DMS 273 (cell line): ENCODE measurements around the gene CLCN3.
"Not testable (repeated sequence)": the region's sequence is repeated elsewhere in the genome, so short reads cannot be mapped to it uniquely, and the experiment has no call there.

Experiments used
- DNase-seq: peaks from one replicate; lab custom pipeline; 2025; ENCODE audit not compliant: unreplicated experiment; lab: John Stamatoyannopoulos, UW

Gene CLCN3

GRCh38 chr4:169619958-169620879 is at the start of gene CLCN3:
Gene CLCN3, plus strand, starts transcription at chr4:169620578. Its CDS starts 15,351 bp downstream, at chr4:169635929.
- DNase-seq: peak; percentile 99

DNA sequence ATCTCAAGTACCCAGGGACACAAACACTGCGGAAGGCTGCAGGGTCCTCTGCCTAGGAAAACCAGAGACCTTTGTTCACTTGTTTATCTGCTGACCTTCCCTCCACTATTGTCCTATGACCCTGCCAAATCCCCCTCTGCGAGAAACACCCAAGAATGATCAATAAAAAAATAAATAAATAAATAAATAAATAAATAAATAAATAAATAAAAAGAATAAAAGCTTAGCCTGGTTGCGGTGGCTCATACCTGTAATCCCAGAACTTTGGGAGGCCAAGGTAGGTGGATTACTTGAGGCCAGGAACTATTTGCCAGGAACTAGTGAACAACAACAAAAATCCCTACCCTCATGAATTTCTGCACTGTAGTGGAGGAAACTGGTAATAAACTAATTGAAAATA is 49.4 kb upstream of the CLCN3 start:
- not testable (repeated sequence) for DNase-seq

- DNase-seq: no peak
Observed at GRCh38 chr4:169571435-169571834, 48.9 kb upstream of the CLCN3 start.

- no peak for DNase-seq
Observed at GRCh38 chr4:169573889-169574288, 46.5 kb upstream of the CLCN3 start.

- no peak for DNase-seq
Observed at GRCh38 chr4:169582203-169582602, 38.2 kb upstream of the CLCN3 start.

- no peak for DNase-seq
Observed at GRCh38 chr4:169582706-169583105, 37.7 kb upstream of the CLCN3 start.

GRCh38 chr4:169583563-169583962 is 36.8 kb upstream of the CLCN3 start:
- no peak for DNase-seq

GRCh38 chr4:169593050-169593560 is 27.3 kb upstream of the CLCN3 start:
- DNase-seq: no peak

GRCh38 chr4:169594560-169595195 is 25.7 kb upstream of the CLCN3 start:
- no peak for DNase-seq

- DNase-seq: no peak
Observed at GRCh38 chr4:169601016-169601771, 19.2 kb upstream of the CLCN3 start.

DNA sequence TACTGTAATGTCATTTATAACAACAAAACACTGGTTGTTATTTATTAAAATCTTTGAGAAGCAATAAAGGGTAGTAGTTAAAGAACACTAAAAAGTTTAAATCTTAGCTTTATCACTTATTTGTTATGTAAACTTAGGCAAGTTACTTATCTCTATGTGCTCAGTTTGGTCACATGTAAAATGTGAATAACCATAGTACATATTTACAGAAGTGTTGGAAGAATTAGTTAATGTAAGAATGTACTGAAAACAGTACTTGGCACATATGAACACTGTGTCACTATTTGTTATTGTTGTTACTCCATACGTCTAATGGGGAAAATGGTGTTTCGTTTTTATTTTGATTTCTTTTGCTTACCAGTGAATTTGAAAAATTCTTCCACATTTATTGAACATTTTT is 17.1 kb upstream of the CLCN3 start:
- no peak for DNase-seq

DNA sequence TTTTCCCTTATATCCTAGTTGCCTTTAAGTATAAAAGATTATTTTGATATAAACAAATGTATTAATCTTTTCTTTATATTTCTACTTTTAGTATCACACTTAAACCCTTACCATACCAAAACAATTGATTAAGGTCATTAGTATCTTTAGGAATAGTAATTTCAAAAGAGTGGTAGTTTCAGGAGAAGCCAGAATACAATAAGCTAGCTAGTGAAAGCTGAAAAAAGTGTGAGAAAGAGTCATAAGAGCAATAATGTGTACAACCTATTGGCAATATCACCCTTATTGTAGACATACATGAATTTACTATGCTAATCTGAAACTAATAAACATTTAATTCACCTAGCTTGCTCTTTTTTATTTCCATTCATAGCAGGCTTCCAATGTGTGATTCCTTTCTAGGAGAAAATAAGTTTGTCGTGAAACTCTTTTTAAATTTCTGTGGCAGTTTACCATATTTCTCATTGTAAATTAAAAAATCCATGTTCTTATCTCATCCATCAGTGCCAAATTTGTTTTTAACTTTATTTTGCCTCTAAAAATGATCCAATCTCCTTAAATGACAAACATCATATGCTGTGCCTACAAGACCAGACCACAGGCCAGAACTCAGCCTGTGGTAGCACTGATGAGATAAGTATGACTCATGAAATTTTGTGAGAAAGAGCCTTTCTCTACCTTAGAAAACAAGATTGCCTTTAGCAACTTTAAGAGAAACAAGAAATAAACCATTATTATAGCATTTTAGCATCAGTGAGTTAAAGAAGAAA is 16.1 kb upstream of the CLCN3 start:
- peak; percentile 1 for DNase-seq

- DNase-seq: no peak
Observed at GRCh38 chr4:169604903-169605331, 15.5 kb upstream of the CLCN3 start.

DNA sequence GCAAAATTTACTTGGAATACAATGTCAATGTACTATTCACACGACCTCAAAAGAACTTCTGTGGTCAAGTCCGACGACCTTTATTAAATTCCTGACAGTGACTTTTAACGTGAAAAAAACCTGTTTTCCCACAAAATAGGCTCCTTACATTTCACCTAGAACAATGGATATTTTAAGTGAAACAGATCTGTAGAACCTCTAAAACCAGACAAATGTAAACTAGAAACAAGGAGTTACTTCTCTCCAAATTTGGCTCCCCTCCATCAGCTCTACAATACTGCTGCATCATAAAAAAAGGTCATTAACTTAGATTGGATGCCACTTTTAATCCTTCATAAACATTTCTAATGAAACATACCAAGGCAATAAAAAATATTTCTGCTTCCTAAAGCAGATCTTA is 9.2 kb upstream of the CLCN3 start:
- DNase-seq: peak; percentile 4

DNA sequence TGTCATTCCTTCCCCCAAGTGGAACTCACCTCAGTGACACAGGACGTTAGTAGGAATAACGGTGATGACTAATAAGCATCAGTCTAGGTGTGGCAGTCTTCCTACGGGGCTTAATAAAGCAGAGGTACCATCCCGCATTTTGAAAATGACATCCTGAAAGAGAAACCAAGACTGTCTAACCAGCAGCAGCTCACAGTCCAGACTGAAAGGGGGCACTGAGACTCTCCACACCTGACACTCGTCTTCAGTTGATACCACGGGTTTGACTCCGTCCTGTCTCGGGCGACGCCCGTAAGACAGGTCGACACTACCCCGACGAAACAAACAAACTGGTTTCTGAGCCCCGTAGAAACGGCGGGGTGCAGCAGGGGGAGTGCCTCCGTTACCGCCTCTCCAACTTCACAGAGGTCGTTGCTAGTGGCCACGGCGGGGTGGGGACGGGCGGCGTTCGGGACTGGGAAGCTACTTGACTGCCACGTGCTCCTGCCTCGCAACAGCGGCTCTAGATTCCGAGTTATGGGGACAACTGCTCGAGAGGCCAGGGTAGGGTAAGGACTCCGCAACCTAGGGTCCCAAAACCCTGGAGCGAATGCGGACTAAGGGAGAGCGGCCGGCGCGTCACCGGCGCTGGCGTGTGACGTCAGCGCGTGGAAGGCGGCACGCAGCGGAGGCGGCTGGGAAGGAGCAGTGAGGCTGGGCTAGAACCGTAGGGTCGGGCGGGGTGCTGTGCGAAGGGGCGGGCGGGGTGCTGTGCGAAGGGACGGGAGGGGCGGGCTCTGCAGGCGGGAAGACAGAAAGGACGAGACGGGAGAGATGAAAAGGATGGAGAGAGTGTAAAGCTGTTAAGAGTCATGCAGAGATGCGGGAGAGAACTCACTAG is 8.1 kb upstream of the CLCN3 start, which contains the start of gene NEK1:
Gene NEK1, minus strand, starts transcription at position 593 of the 880 bp plus-strand sequence. CDS start 9,953 bp downstream, outside the sequence.
- DNase-seq: peak; percentile 94

GRCh38 chr4:169612871-169613859 is 7.2 kb upstream of the CLCN3 start:
- peak; percentile 84 for DNase-seq

GRCh38 chr4:169615467-169616106 is 4.8 kb upstream of the CLCN3 start:
- DNase-seq: no peak

GRCh38 chr4:169616846-169617245 is 3.5 kb upstream of the CLCN3 start:
- no peak for DNase-seq
